K562 (cell line): ENCODE data around the gene OR52B6. TPM values are rescaled to one million over a fixed set of nuclear protein-coding genes. Genes with fewer than 3 reads are reported as not detected.

Experiments
- ATAC-seq: fragments of 200-7000 bp; cut with Tn5 transposase; 3 replicates; pipeline ENCODE4 v1.9.1; 2020; ENCODE audit warnings: moderate library complexity
- BruUV-seq: library from RNA; stranded (reverse); fragments of 400-500 nt; replicated peaks from 2 replicates; lab custom pipeline; 2021; lab: Mats Ljungman, UMichigan
- CTCF ChIA-PET: fragments of 300-600 bp; formaldehyde crosslinking; extraction: SDS; loops from one replicate; lab custom pipeline; 2021; ENCODE audit warnings: low intra/inter-chr PET ratio; lab: Yijun Ruan, JAX
- POLR2A ChIA-PET: fragments of 300-600, 350-650 bp; sonication (Branson Sonifier 250); formaldehyde crosslinking; extraction: SDS; loops from one replicate; lab custom pipeline; 2021; ENCODE audit warnings: antibody characterized with exemption, inconsistent platforms; lab: Yijun Ruan, JAX
- DNase-seq, 4 experiments: peaks; one replicate each; pipeline versions ENCODE4 v3.0.0 to v3.0.0-alpha.2; 2011 to 2018; ENCODE audit warnings: low spot score in 3 of 4, mixed read lengths in 3 of 4; ENCODE audit errors: extremely low read depth in 1 of 4
- FAIRE-seq: peaks from 2 replicates; lab custom pipeline; 2011; peaks lifted over from hg19 to GRCh38; lab: Jason Lieb, UNC
- H2AFZ ChIP-seq: 2 replicates; pipeline ENCODE4 v1.6.0; 2011; ENCODE audit warnings: low read depth, low read length, control low read depth, inconsistent platforms
- H3K27ac ChIP-seq: fragments of 200-600 bp; 3 replicates; pipeline ENCODE4 v1.8.0; 2011; ENCODE audit warnings: low read depth, mild to moderate bottlenecking, control low read depth, inconsistent platforms, low read length, moderate library complexity, mixed read lengths; ENCODE audit errors: extremely low read depth
- H3K27me3 ChIP-seq, 2 experiments: fragments of 300-600 bp in 1 of 2; 2 replicates in 1 of 2; 3 replicates in 1 of 2; pipeline versions ENCODE4 v1.6.0 to v1.8.0; 2011; ENCODE audit warnings: inconsistent platforms in 2 of 2, low read length in 2 of 2, mild to moderate bottlenecking in 1 of 2, mixed read lengths in 1 of 2, moderate library complexity in 1 of 2; ENCODE audit not compliant: control insufficient read depth in 2 of 2, insufficient read depth in 2 of 2
- H3K36me3 ChIP-seq: fragments of 300-600 bp; 3 replicates; pipeline ENCODE4 v1.8.0; 2011; ENCODE audit warnings: mild to moderate bottlenecking, low read length, inconsistent platforms; ENCODE audit not compliant: control insufficient read depth, insufficient read depth
- H3K4me1 ChIP-seq, 2 experiments: fragments of 200-600 bp in 1 of 2; replicated peaks in 1 of 2; 2 replicates in 1 of 2; 3 replicates in 1 of 2; pipeline versions ENCODE4 v1.5.1 to v1.8.0; 2011; ENCODE audit warnings: inconsistent platforms in 2 of 2, low read length in 2 of 2, mild to moderate bottlenecking in 1 of 2, mixed read lengths in 1 of 2, moderate library complexity in 1 of 2; ENCODE audit not compliant: control insufficient read depth in 2 of 2, insufficient read depth in 2 of 2
- H3K4me2 ChIP-seq: 2 replicates; pipeline ENCODE4 v1.6.1; 2011; ENCODE audit warnings: low read length, control low read depth, inconsistent platforms, mixed read lengths; ENCODE audit not compliant: insufficient read depth
- H3K4me3 ChIP-seq: fragments of 200-600 bp; sonication (generic), shearing (Covaris generic); 2 replicates; pipeline ENCODE4 v1.5.1; 2016; ENCODE audit warnings: control low read depth, inconsistent platforms
- H3K79me2 ChIP-seq: fragments of 200-600 bp; 3 replicates; pipeline ENCODE4 v1.8.0; 2011; ENCODE audit warnings: low read length, inconsistent platforms; ENCODE audit not compliant: control insufficient read depth, insufficient read depth
- H3K9ac ChIP-seq, 2 experiments: 2 replicates each; pipeline versions ENCODE4 v1.6.0 to v1.6.1; 2011; ENCODE audit warnings: low read depth in 2 of 2, low read length in 2 of 2, control low read depth in 1 of 2, inconsistent platforms in 1 of 2, mild to moderate bottlenecking in 1 of 2, mixed read lengths in 1 of 2; ENCODE audit not compliant: insufficient read depth in 1 of 2
- H3K9me1 ChIP-seq: one replicate; pipeline ENCODE4 v1.6.0; 2011; ENCODE audit warnings: inconsistent platforms, mild to moderate bottlenecking, low read length, moderate library complexity; ENCODE audit not compliant: control insufficient read depth, insufficient read depth
- H3K9me3 ChIP-seq: replicated peaks from 2 replicates; pipeline ENCODE4 v1.5.1; 2011; ENCODE audit warnings: low read depth, low read length, inconsistent platforms; ENCODE audit not compliant: control insufficient read depth, insufficient read depth
- H4K20me1 ChIP-seq: replicated peaks from 2 replicates; pipeline ENCODE4 v1.6.1; 2011; ENCODE audit warnings: low read length, inconsistent platforms, mixed read lengths; ENCODE audit not compliant: control insufficient read depth, insufficient read depth
- CCAR2 ChIP-seq: fragments of 200-400 bp; formaldehyde crosslinking; IDR thresholded peaks from 2 replicates; pipeline ENCODE4 v1.6.1; 2017; ENCODE audit warnings: mild to moderate bottlenecking, low read depth, low read length
- CGGBP1 ChIP-seq: fragments of 250-450 bp; sonication (Bioruptor Pico); IDR thresholded peaks from 2 replicates; pipeline ENCODE4 v1.9.0; 2021; ENCODE audit warnings: mild to moderate bottlenecking
- HDAC1 ChIP-seq, 2 experiments: fragments of 450-650 bp; IDR thresholded peaks; 2 replicates each; pipeline ENCODE4 v1.6.1; 2016 to 2017; ENCODE audit warnings: inconsistent platforms in 1 of 2, mild to moderate bottlenecking in 1 of 2, moderate library complexity in 1 of 2
- MAFK ChIP-seq: IDR thresholded peaks from 2 replicates; pipeline ENCODE4 v1.6.1; 2011; ENCODE audit warnings: low read length, improper control_type of control experiment
- MLX ChIP-seq, 2 experiments: fragments of 450-650 bp in 1 of 2; sonication (generic) in 1 of 2; formaldehyde crosslinking; conservative IDR thresholded peaks; 2 replicates each; pipeline versions ENCODE4 v1.4.0 to v1.8.1; 2020 to 2022; ENCODE audit warnings: mild to moderate bottlenecking in 1 of 2, missing genetic modification reagents in 1 of 2
- NFRKB ChIP-seq: fragments of 450-650 bp; IDR thresholded peaks from 2 replicates; pipeline ENCODE4 v1.6.1; 2016; ENCODE audit warnings: low read depth
- SFPQ ChIP-seq: fragments of 200-400 bp; formaldehyde crosslinking; IDR thresholded peaks from 2 replicates; pipeline ENCODE4 v1.6.1; 2017; ENCODE audit warnings: mild to moderate bottlenecking, low read depth, low read length, moderate library complexity
- ZNF407 ChIP-seq: fragments of 450-650 bp; IDR thresholded peaks from 2 replicates; pipeline ENCODE4 v1.6.1; 2016; ENCODE audit warnings: low read depth
- ZNF449 ChIP-seq: fragments of 250-450 bp; sonication (Bioruptor Pico); IDR thresholded peaks from 2 replicates; pipeline ENCODE4 v1.8.0; 2022; ENCODE audit warnings: moderate library complexity, mild to moderate bottlenecking, inconsistent platforms
- WGBS: fragments of 100-300 bp; shearing (Covaris generic); methylation state at CpG from one replicate; pipeline ENCODE4 v1.1.6; 2016; ENCODE audit warnings: low coverage, mixed read lengths; ENCODE audit not compliant: insufficient coverage; ENCODE audit errors: missing lambda C conversion rate; 5-methylcytosine and 5-hydroxymethylcytosine counted together
- in situ Hi-C: fragments of 300-500 bp; cut with MboI; formaldehyde crosslinking; loops from 4 replicates; pipeline ENCODE4 v1.15.0; 2018; ENCODE audit warnings: inconsistent platforms, mixed read lengths
- intact Hi-C: fragments of 100-400 bp; cut with micrococcal nuclease; formaldehyde crosslinking; loops from 2 replicates; pipeline ENCODE4 v1.14.2; 2022
- polyA plus RNA-seq, 8 experiments: library from polyadenylated mRNA; depleted of rRNA in 4 of 8; stranded (reverse) in 5 of 8; unstranded in 3 of 8; fragments of >200 nt; fragmentation: Nextera tagmentation in 2 of 8; fragmentation: Illumina TruSeq in 1 of 8; extraction: Ambion mirVana in 2 of 8; extraction: Trizol in 1 of 8; gene quantifications; 2 replicates each; pipeline versions ENCODE4 v1.2.1 to v1.2.3, GENCODE V29; 2011 to 2014; ENCODE audit warnings: inconsistent platforms in 1 of 8, missing spikeins in 1 of 8
- total RNA-seq, 7 experiments: library from RNA; depleted of rRNA in 6 of 7; stranded (reverse); fragments of >200 nt in 6 of 7; fragmentation: Illumina TruSeq in 2 of 7; extraction: Trizol in 2 of 7; gene quantifications; 2 replicates each; pipeline versions ENCODE4 v1.2.1 to v1.2.3, GENCODE V29; 2011 to 2021; ENCODE audit warnings: low replicate concordance in 1 of 7

Gene OR52B6
- total and polyA plus RNA-seq, 9 of the 15 experiments (the other 6 are each of a cell fraction or from before 2014, with no cell fraction given), result not detected

GRCh38 chr11:5625281-5625680 lies 44.6 kb downstream of the OR52B6 start:
- Histone ChIP-seq H3K9me3 (no peaks in the 10 kb centered on the region; the same call in 1 of the 2 replicates), H4K20me1 (no peaks in the 10 kb centered on the region), H3K9ac (no peak overlapping the region), H3K36me3 (no peaks in the 10 kb centered on the region), H3K4me1 (peaks cover 0 to 10% of the 10 kb centered on the region in 2 experiments; a peak in 3 of 5 replicates), H2AFZ (peak overlapping the region; percentile 99), H3K79me2 (no peaks in the 10 kb centered on the region), H3K27me3 (no peaks in the 10 kb centered on the region), H3K27ac (no peak overlapping the region), H3K9me1 (no peaks in the 10 kb centered on the region), H3K4me3 (peak overlapping the region; percentile 44; the same call in 1 of the 2 replicates), H3K4me2 (0 out of 2 replicates have a peak overlapping the region, but pooled peaks have one; percentile 97)
- POLR2A ChIA-PET, result interaction anchor here (1.0 to 1.3 kb wide), 3 partner anchors 11 to 266 kb away, joined by 3 read pairs; no protein-coding TSS in a partner anchor
- no TSS peak for BruUV-seq
- WGBS, result 21% methylated on average over 4 of the region's 4 CpGs
- ATAC-seq (no peak), FAIRE-seq (no peak), DNase-seq (no peak)
- intact Hi-C loops (no loop called here), in situ Hi-C loops (no loop called here)
- CTCF ChIA-PET, result no interaction called here
- TF ChIP-seq ZNF407, result no peak
- no peak for TF ChIP-seq MAFK
- TF ChIP-seq CCAR2, result no peak
- no peak for TF ChIP-seq SFPQ
- no peak for TF ChIP-seq ZNF449
- TF ChIP-seq CGGBP1 (CRISPR knock-in tag), result no peak
- TF ChIP-seq NFRKB, result no peak
- no peak for TF ChIP-seq MLX (CRISPR knock-in tag; conservative IDR thresholded peaks at IDR 0.05)
- TF ChIP-seq HDAC1 (IDR thresholded peaks at IDR 0.05), result no peak
